Upper lobe of right lung (tissue), 1 donor: ENCODE measurements around the gene ATP6V0B. TPM values are rescaled to one million over a fixed set of nuclear protein-coding genes. Genes with fewer than 3 reads are reported as not detected.

Source experiments
- ATAC-seq: fragments of 200-7000 bp; cut with Tn5 transposase; one replicate; pipeline ENCODE4 v1.9.1; 2020; ENCODE audit warnings: mild to moderate bottlenecking, moderate library complexity
- DNase-seq: peaks from one replicate; pipeline ENCODE4 v3.0.0-alpha.2; 2020
- H3K27ac ChIP-seq: fragments of 200-600 bp; one replicate; pipeline ENCODE4 v1.8.0; 2022
- H3K27me3 ChIP-seq: fragments of 200-600 bp; one replicate; pipeline ENCODE4 v1.8.0; 2022; ENCODE audit warnings: mild to moderate bottlenecking
- H3K36me3 ChIP-seq: fragments of 200-600 bp; one replicate; pipeline ENCODE4 v1.8.0; 2022
- H3K4me1 ChIP-seq: fragments of 200-600 bp; one replicate; pipeline ENCODE4 v1.8.0; 2022
- H3K4me3 ChIP-seq: fragments of 200-600 bp; one replicate; pipeline ENCODE4 v1.8.0; 2022; ENCODE audit warnings: mild to moderate bottlenecking
- H3K9me3 ChIP-seq: fragments of 200-600 bp; one replicate; pipeline ENCODE4 v1.8.0; 2022
- intact Hi-C: fragments of 100-400 bp; cut with DNase I; formaldehyde crosslinking; loops from one replicate; pipeline ENCODE4 v1.11.0; 2022
- long read RNA-seq: library from polyadenylated mRNA; unstranded; transcript quantifications from one replicate; pipeline ENCODE4 v2.0.0, GENCODE V29; 2021
- total RNA-seq: library from RNA; stranded (reverse); fragmentation: NEBNext Ultra II Directional; extraction: Animal tissue kit (Norgen Biotek cat#: 25700); gene quantifications from one replicate; pipeline ENCODE4 v1.2.1, GENCODE V29; 2021
- TF ChIP-seq, protein P1 (sequence below): fragments of 200-600 bp; IDR thresholded peaks from one replicate; pipeline ENCODE4 v1.8.0; 2022; ENCODE audit warnings: antibody characterized with exemption
- donor health status: DM: no; HTN: yes; CAD: no; lungs with severe emphysema.

The ATP6V0B gene
- total RNA-seq: 191 TPM
- long read RNA-seq, transcript ATP6V0B-211 (6 exons, 825 nt): minor isoform, 5 of 186 reads
- long read RNA-seq, transcript ATP6V0B-201 (7 exons, 944 nt): minor isoform, 13 of 186 reads
- long read RNA-seq, transcript ATP6V0B-205 (8 exons, 1,298 nt): major isoform, 157 of 186 reads
- long read RNA-seq, partial matches to known transcripts: 2 of 186 reads
- long read RNA-seq, other reads (novel, unspliced or antisense): 7 of 186 reads

DNA sequence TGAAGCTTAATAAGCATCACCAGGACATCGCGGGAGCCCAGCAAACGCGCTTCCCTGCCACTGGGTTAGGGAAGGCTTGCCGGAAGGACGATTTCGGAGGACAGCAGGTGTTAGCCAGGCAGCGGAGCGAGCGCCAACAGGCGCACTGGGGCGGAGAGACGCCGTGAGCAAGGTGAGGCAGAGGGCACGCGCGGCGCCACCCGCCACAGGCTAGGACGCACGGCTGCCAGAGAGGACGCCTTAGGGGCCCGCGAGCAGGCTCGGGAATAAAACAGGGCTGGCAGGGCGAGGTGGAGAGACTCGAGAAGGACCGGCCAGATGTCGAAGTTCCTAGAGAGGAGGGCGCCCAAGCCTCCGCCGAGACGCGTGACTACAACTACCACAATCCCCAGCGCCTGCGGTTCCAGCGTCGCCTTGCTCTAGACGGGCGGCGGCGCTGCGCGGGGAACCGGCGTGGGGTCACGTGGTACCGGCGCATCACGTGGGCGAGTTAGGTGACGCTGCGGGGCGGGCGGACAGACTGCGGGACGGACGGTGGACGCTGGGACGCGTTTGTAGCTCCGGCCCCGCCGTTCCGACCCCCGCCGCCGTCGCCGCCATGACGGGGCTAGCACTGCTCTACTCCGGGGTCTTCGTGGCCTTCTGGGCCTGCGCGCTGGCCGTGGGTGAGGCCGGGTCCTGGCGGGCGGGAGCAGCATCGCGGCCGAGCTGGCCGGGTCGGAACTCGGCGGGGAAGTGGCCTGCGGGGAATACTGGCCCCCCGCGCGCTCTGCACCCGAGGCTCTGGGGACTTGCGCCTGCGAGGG is at the start of gene ATP6V0B:
TSS of gene ATP6V0B (plus strand) at position 518 of the 806 bp plus-strand sequence. CDS start at position 599, 81 bp downstream.
- ATAC-seq (peak; percentile 89), DNase-seq (peak; percentile 99)
- peak within 1 kb of the TSS; percentile 94 for H3K4me3 ChIP-seq
- H3K4me1 ChIP-seq: peaks cover 40% of the 10 kb centered on the region
- no peaks in the 10 kb centered on the region for H3K9me3 ChIP-seq
- intact Hi-C loops: no loop called here
- peak within 1 kb of the TSS; percentile 95 for H3K27ac ChIP-seq
- peaks cover 36% of the 10 kb centered on the region for H3K36me3 ChIP-seq
- no peaks in the 10 kb centered on the region for H3K27me3 ChIP-seq
- TF ChIP-seq, protein P1, sequence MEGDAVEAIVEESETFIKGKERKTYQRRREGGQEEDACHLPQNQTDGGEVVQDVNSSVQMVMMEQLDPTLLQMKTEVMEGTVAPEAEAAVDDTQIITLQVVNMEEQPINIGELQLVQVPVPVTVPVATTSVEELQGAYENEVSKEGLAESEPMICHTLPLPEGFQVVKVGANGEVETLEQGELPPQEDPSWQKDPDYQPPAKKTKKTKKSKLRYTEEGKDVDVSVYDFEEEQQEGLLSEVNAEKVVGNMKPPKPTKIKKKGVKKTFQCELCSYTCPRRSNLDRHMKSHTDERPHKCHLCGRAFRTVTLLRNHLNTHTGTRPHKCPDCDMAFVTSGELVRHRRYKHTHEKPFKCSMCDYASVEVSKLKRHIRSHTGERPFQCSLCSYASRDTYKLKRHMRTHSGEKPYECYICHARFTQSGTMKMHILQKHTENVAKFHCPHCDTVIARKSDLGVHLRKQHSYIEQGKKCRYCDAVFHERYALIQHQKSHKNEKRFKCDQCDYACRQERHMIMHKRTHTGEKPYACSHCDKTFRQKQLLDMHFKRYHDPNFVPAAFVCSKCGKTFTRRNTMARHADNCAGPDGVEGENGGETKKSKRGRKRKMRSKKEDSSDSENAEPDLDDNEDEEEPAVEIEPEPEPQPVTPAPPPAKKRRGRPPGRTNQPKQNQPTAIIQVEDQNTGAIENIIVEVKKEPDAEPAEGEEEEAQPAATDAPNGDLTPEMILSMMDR: peak; percentile 33

DNA sequence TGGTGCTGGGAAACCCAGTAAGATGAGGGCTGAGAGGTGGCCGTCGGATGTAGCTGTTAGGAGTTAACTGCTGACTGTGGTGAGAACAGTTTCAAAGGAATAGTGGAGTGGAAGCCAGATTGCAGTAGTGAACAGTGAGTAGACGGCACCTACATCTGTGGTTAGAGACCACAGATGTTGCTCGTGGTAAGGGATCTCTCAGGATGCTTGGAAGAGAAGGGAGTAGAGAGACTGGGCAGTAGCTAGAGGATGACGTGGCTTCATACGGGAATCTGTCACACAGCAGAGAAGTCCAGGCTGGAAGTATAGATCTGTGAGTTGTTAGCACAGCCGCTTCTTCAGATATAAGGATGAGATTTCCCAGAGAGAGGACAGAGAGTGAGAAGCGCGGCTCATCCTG is 48.9 kb upstream of the ATP6V0B start:
- Histone ChIP-seq H3K27me3 (no peaks in the 10 kb centered on the region), H3K36me3 (no peaks in the 10 kb centered on the region), H3K27ac (no peak overlapping the region), H3K9me3 (no peaks in the 10 kb centered on the region), H3K4me3 (no peak overlapping the region), H3K4me1 (no peaks in the 10 kb centered on the region)
- no peak for ATAC-seq
- TF ChIP-seq, protein P1: no peak
- intact Hi-C loops: no loop called here
- no peak for DNase-seq

DNA sequence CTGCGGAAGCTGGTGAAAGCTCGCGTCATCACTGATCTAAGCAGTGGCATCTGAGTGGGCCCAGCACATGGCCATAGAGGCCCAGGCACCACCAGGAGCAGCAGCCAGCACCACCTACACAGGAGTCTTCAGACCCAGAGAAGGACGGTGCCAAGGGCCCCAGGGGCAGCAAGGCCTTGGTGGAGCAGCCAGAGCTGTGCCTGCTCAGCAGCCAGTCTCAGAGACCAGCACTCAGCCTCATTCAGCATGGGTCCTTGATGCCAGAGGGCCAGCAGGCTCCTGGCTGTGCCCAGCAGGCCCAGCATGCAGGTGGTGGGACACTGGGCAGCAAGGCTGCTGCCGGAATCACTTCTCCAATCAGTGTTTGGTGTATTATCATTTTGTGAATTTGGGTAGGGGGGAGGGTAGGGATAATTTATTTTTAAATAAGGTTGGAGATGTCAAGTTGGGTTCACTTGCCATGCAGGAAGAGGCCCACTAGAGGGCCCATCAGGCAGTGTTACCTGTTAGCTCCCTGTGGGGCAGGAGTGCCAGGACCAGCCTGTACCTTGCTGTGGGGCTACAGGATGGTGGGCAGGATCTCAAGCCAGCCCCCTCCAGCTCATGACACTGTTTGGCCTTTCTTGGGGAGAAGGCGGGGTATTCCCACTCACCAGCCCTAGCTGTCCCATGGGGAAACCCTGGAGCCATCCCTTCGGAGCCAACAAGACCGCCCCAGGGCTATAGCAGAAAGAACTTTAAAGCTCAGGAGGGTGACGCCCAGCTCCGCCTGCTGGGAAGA is 44.4 kb upstream of the ATP6V0B start:
- Histone ChIP-seq H3K9me3 (no peaks in the 10 kb centered on the region), H3K27me3 (peaks cover 14% of the 10 kb centered on the region), H3K27ac (no peak overlapping the region), H3K4me1 (peaks cover 12% of the 10 kb centered on the region), H3K36me3 (no peaks in the 10 kb centered on the region), H3K4me3 (no peak overlapping the region)
- ATAC-seq: peak; percentile 3
- no peak for DNase-seq
- TF ChIP-seq, protein P1: peak; percentile 37
- intact Hi-C loops: no loop called here

DNA sequence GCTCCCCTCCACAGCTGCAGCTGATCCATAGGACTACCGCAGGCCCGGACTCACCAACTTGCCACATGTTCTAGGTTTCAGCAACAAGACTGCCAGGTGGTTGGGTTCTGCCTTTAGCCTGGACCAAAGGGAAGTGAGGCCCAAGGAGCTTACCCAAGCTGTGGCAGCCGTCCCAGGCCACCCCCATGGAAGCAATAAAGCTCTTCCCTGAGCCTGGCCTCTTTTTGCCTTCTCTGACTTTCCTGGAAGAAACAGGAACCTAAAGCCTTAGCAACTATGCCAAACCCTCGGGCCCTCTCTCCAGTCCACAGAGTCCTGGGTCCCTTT is 43.8 kb upstream of the ATP6V0B start:
- Histone ChIP-seq H3K36me3 (no peaks in the 10 kb centered on the region), H3K4me1 (peaks cover 16% of the 10 kb centered on the region), H3K9me3 (no peaks in the 10 kb centered on the region), H3K27me3 (peaks cover 19% of the 10 kb centered on the region), H3K27ac (no peak overlapping the region), H3K4me3 (no peak overlapping the region)
- TF ChIP-seq, protein P1: no peak
- DNase-seq (no peak), ATAC-seq (no peak)
- intact Hi-C loops: no loop called here

DNA sequence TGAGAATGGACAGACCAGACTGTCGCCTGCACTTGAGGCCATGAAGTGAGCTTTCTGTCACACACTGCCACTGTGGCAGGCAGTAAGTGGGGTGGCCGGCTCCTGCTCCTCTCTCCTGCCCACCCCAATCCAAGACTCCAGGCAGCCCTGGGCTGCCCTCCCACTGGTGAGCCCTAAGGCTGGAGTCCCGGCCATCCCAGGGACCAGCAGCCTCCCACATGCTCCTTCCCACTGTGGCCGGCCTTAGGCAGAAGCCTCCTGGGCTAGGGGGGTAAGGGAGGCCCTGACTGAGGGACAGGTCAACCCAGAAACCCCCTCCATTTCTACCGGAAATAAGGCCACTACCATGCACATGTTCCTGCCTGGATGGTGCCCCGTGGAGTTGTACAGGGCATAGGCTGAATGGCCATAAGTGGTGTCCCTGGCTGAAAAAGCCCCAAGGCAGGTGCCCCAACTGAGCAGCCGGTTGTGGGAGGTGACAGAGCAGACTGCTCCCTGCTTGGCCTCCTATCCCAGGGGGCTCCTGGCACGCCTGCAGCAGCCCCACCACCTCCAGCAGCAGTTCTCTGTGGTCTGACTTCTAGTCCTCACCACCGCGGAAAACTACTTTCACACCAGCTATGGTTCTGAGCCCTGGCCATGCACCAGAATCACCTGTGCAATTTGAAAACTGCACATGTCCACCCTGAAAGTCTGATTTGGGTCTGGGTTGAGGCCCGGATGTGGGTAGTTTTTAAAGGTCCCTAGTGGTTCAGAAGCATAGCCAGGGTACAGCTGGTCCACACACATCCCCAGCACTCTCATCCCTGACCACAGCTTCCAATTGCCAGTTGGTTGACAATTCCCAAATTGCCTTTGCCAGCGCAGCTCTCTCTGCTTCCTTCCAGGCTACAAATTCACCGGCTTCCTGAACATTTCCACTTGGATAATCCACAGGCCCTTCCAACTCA is 42.8 kb upstream of the ATP6V0B start:
- TF ChIP-seq, protein P1: no peak
- ATAC-seq (no peak), DNase-seq (no peak)
- Histone ChIP-seq H3K4me3 (no peak overlapping the region), H3K36me3 (no peaks in the 10 kb centered on the region), H3K9me3 (no peaks in the 10 kb centered on the region), H3K27me3 (peaks cover 21% of the 10 kb centered on the region), H3K27ac (no peak overlapping the region), H3K4me1 (peaks cover 21% of the 10 kb centered on the region)
- intact Hi-C loops: no loop called here
